Lung (tissue), 12 donors: ENCODE measurements around the gene ARIH2. TPM values are rescaled to one million over a fixed set of nuclear protein-coding genes. Genes with fewer than 3 reads are reported as not detected.

ENCODE experiments used
- ATAC-seq: fragments of 200-7000 bp; cut with Tn5 transposase; one replicate; pipeline ENCODE4 v1.9.1; 2020; ENCODE audit warnings: moderate number of reproducible peaks; ENCODE audit not compliant: insufficient read depth, low FRiP score
- DNase-seq, 3 donors: peaks; one replicate each; pipeline ENCODE4 v3.0.0-alpha.2; 2013 to 2017
- H3K27ac ChIP-seq, 2 donors: one replicate each; pipeline ENCODE4 v1.5.1; 2013; ENCODE audit warnings: mild to moderate bottlenecking in 2 of 2, moderate library complexity in 2 of 2, control low read depth in 1 of 2, inconsistent platforms in 1 of 2, low read depth in 1 of 2, low read length in 1 of 2
- H3K27me3 ChIP-seq, 3 donors: one replicate each; pipeline ENCODE4 v1.5.1; 2013; ENCODE audit warnings: low read length in 2 of 3; ENCODE audit not compliant: control insufficient read depth in 3 of 3, insufficient read depth in 3 of 3
- H3K36me3 ChIP-seq, 4 donors: one replicate each; pipeline ENCODE4 v1.5.1; 2013; ENCODE audit warnings: low read length in 4 of 4, mild to moderate bottlenecking in 1 of 4, moderate library complexity in 1 of 4; ENCODE audit not compliant: control insufficient read depth in 4 of 4, insufficient read depth in 4 of 4
- H3K4me1 ChIP-seq, 5 donors: one replicate each; pipeline ENCODE4 v1.5.1; 2013; ENCODE audit warnings: low read length in 5 of 5, mild to moderate bottlenecking in 2 of 5, moderate library complexity in 1 of 5; ENCODE audit not compliant: control insufficient read depth in 5 of 5, insufficient read depth in 5 of 5
- H3K4me3 ChIP-seq: one replicate; pipeline ENCODE4 v1.5.1; 2013; ENCODE audit warnings: mild to moderate bottlenecking, control low read depth, moderate library complexity
- H3K9ac ChIP-seq, 2 donors: one replicate each; pipeline ENCODE4 v1.5.1; 2013; ENCODE audit warnings: low read length in 2 of 2, control low read depth in 1 of 2; ENCODE audit not compliant: insufficient read depth in 1 of 2
- H3K9me3 ChIP-seq, 4 donors: one replicate each; pipeline ENCODE4 v1.5.1; 2013; ENCODE audit warnings: low read length in 3 of 4, mild to moderate bottlenecking in 1 of 4, moderate library complexity in 1 of 4; ENCODE audit not compliant: control insufficient read depth in 4 of 4, insufficient read depth in 3 of 4
- CTCF ChIP-seq: IDR thresholded peaks from 2 replicates; pipeline ENCODE4 v1.5.1; 2012; ENCODE audit warnings: mild to moderate bottlenecking; ENCODE audit errors: control extremely low read depth, extremely low read depth
- WGBS, 2 donors: extraction: QIAGEN DNeasy Blood & Tissue Kit; methylation state at CpG; one replicate each; pipeline ENCODE4 v1.1.7; 2013; 5-methylcytosine and 5-hydroxymethylcytosine counted together
- polyA plus RNA-seq, 2 donors: library from polyadenylated mRNA; stranded (reverse); fragments of 200-250 nt; gene quantifications; one replicate each; pipeline ENCODE4 v1.2.1, GENCODE V29; 2013
- total RNA-seq, 2 donors: library from RNA; depleted of rRNA in 1 of 2; stranded (reverse); fragments of >200 nt in 1 of 2; gene quantifications; one replicate each; pipeline ENCODE4 v1.2.1, GENCODE V29; 2014 to 2021
- donor health status: control.
- donor health status: control.
- donor health status: Bipolar disorder and iron deficiency.
- donor health status: healthy.
- donor health status: DM: yes; HTN: yes; CAD: no.

Gene ARIH2
- total and polyA plus RNA-seq, 4 donors = 33.1 to 97.6 (median 65.6) TPM

- no peak for TF ChIP-seq CTCF
- ATAC-seq (no peak), DNase-seq (no peak)
- Histone ChIP-seq H3K9ac (no peak overlapping the region), H3K36me3 (peaks cover 19 to 37% (median 23%) of the 10 kb centered on the region in 4 donors), H3K27ac (no peak overlapping the region), H3K9me3 (peaks cover 0 to 3% (median 0%) of the 10 kb centered on the region in 4 donors), H3K27me3 (no peaks in the 10 kb centered on the region), H3K4me1 (peaks cover 0 to 7% (median 3%) of the 10 kb centered on the region in 5 donors), H3K4me3 (no peak overlapping the region)
Observed at GRCh38 chr3:48984663-48985062, 66.0 kb downstream of the ARIH2 start.

GRCh38 chr3:48985831-48986376 is 67.3 kb downstream of the ARIH2 start:
- H3K9ac ChIP-seq = no peak overlapping the region
- H3K4me3 ChIP-seq = no peak overlapping the region
- H3K4me1 ChIP-seq = peaks cover 0 to 10% (median 1%) of the 10 kb centered on the region in 5 donors
- peaks cover 11 to 29% (median 16%) of the 10 kb centered on the region in 4 donors for H3K36me3 ChIP-seq
- no peaks in the 10 kb centered on the region for H3K27me3 ChIP-seq
- no peak for TF ChIP-seq CTCF
- 90 to 92% methylated on average over 7 of the region's 7 CpGs for WGBS, 2 donors
- H3K27ac ChIP-seq = no peak overlapping the region
- H3K9me3 ChIP-seq = peaks cover 0 to 3% (median 0%) of the 10 kb centered on the region in 4 donors
- ATAC-seq = no peak
- DNase-seq = no peak

- Histone ChIP-seq H3K9me3 (no peaks in the 10 kb centered on the region), H3K4me3 (peak overlapping the region; percentile 90), H3K36me3 (peaks cover 0 to 9% (median 4%) of the 10 kb centered on the region in 4 donors), H3K27me3 (no peaks in the 10 kb centered on the region), H3K9ac (peak overlapping the region; percentile 72 to 87), H3K27ac (peak overlapping the region; percentile 82 to 98), H3K4me1 (peaks cover 4 to 20% (median 9%) of the 10 kb centered on the region in 5 donors)
- peak in 1 of 3 donors; percentile 11 for DNase-seq
- TF ChIP-seq CTCF = no peak
- ATAC-seq = no peak
- WGBS, 2 donors = 4 to 7% methylated on average over 21 of the region's 21 CpGs
Observed at GRCh38 chr3:48989126-48989795, 70.6 kb downstream of the ARIH2 start.
